Activated CD4-positive, alpha-beta T cell treated with anti-CD3 and anti-CD28 coated beads, Interleukin-2, amount 10 ng/mL, durations not matched to agents 7 days and 5 days (primary cell): ENCODE measurements around the gene VPS35L. TPM values are rescaled to one million over a fixed set of nuclear protein-coding genes. Genes with fewer than 3 reads are reported as not detected.
A peak's percentile ranks its signal among the peaks of the same experiment; 100 is the strongest.

Experiments
- CTCF ChIA-PET: fragments of 350-600 bp; sonication (Branson Sonifier 250); formaldehyde crosslinking; loops from one replicate; lab custom pipeline; 2021; ENCODE audit warnings: antibody characterized with exemption; lab: Charles Lee
- POLR2A ChIA-PET: fragments of 350-600 bp; sonication (Branson Sonifier 250); formaldehyde crosslinking; loops from one replicate; lab custom pipeline; 2021; ENCODE audit warnings: antibody characterized with exemption; lab: Charles Lee
- DNase-seq: peaks from one replicate; pipeline ENCODE4 v3.0.0-alpha.2; 2020
- H3K27ac Mint-ChIP-seq: one replicate; pipeline ENCODE4 v1.8.0; 2021; ENCODE audit warnings: mild to moderate bottlenecking, moderate library complexity, mixed read lengths
- H3K27me3 Mint-ChIP-seq: one replicate; pipeline ENCODE4 v1.8.0; 2021; ENCODE audit warnings: mixed read lengths
- H3K36me3 Mint-ChIP-seq: one replicate; pipeline ENCODE4 v1.8.0; 2021; ENCODE audit warnings: low read depth, mixed read lengths
- H3K4me1 Mint-ChIP-seq: one replicate; pipeline ENCODE4 v1.8.0; 2021; ENCODE audit warnings: mixed read lengths
- H3K4me3 Mint-ChIP-seq: one replicate; pipeline ENCODE4 v1.8.0; 2021; ENCODE audit warnings: mild to moderate bottlenecking, moderate library complexity, mixed read lengths
- H3K9me3 Mint-ChIP-seq: one replicate; pipeline ENCODE4 v1.8.0; 2021; ENCODE audit warnings: mixed read lengths
- total RNA-seq, 2 experiments: library from RNA; stranded (reverse); gene quantifications; one replicate each; pipeline ENCODE4 v1.2.3, GENCODE V29; 2021

Gene VPS35L
- total RNA-seq = 10 to 100 TPM; 59.3 to 59.6 TPM

- Mint-ChIP-seq H3K27me3 (no peaks in the 10 kb centered on the region), H3K4me3 (peak within 1 kb of the TSS; percentile 93), H3K27ac (peak within 1 kb of the TSS; percentile 91), H3K4me1 (peaks cover 25% of the 10 kb centered on the region), H3K36me3 (peaks cover 24% of the 10 kb centered on the region), H3K9me3 (no peaks in the 10 kb centered on the region)
- POLR2A ChIA-PET = interaction anchor here (1.2 kb wide), 1 partner anchor 31 kb away, joined by 6 read pairs; the partner anchor contains the start of gene CCP110
- CTCF ChIA-PET = interaction anchor here (0.7 to 3.2 kb wide), 19 partner anchors 8 to 754 kb away, joined by 3 to 14 read pairs (median 4); partner anchors contain the start of genes ARL6IP1, CCP110 and COQ7
- DNase-seq = peak; percentile 96
Measured at GRCh38 chr16:19555186-19555937, at the start of gene VPS35L. Gene VPS35L (plus strand): TSS chr16:19555703. CDS start chr16:19555730, 27 bp downstream.

GRCh38 chr16:19506965-19507364, 48.5 kb upstream of the VPS35L start:
- Mint-ChIP-seq H3K36me3 (peaks cover 31% of the 10 kb centered on the region), H3K27me3 (no peaks in the 10 kb centered on the region), H3K9me3 (no peaks in the 10 kb centered on the region), H3K4me3 (no peak overlapping the region), H3K4me1 (peaks cover 8% of the 10 kb centered on the region), H3K27ac (no peak overlapping the region)
- CTCF ChIA-PET = no interaction called here
- no peak for DNase-seq
- POLR2A ChIA-PET = no interaction called here

- no peak for DNase-seq
- Mint-ChIP-seq H3K4me1 (peaks cover 8% of the 10 kb centered on the region), H3K36me3 (peaks cover 30% of the 10 kb centered on the region), H3K27ac (no peak overlapping the region), H3K9me3 (no peaks in the 10 kb centered on the region), H3K27me3 (no peaks in the 10 kb centered on the region), H3K4me3 (no peak overlapping the region)
- POLR2A ChIA-PET = no interaction called here
- CTCF ChIA-PET = no interaction called here
Measured at GRCh38 chr16:19507867-19508266, 47.6 kb upstream of the VPS35L start.

- ChIA-PET CTCF (interaction anchor here (0.8 kb wide), 1 partner anchor 9 kb away, joined by 5 read pairs; the partner anchor contains the start of gene GDE1), POLR2A (no interaction called here)
- no peak overlapping the region for H3K27ac Mint-ChIP-seq
- peaks cover 36% of the 10 kb centered on the region for H3K36me3 Mint-ChIP-seq
- H3K27me3 Mint-ChIP-seq = no peaks in the 10 kb centered on the region
- H3K9me3 Mint-ChIP-seq = no peaks in the 10 kb centered on the region
- H3K4me1 Mint-ChIP-seq = peaks cover 12% of the 10 kb centered on the region
- H3K4me3 Mint-ChIP-seq = no peak overlapping the region
- no peak for DNase-seq
Measured at GRCh38 chr16:19512297-19512696, 43.2 kb upstream of the VPS35L start.

GRCh38 chr16:19513377-19514053, 42.0 kb upstream of the VPS35L start:
- peaks cover 39% of the 10 kb centered on the region for H3K36me3 Mint-ChIP-seq

GRCh38 chr16:19515757-19516156, 39.7 kb upstream of the VPS35L start:
- peaks cover 37% of the 10 kb centered on the region for H3K4me1 Mint-ChIP-seq
- POLR2A ChIA-PET = no interaction called here
- CTCF ChIA-PET = interaction anchor here (0.5 to 2.2 kb wide), 3 partner anchors 13 to 26 kb away, joined by 3 to 4 read pairs (median 4); no protein-coding TSS in a partner anchor

More at GRCh38 chr16:19513377-19514053, 42.0 kb upstream of the VPS35L start:
- Mint-ChIP-seq H3K4me1 (peaks cover 21% of the 10 kb centered on the region), H3K27ac (no peak overlapping the region), H3K4me3 (no peak overlapping the region), H3K27me3 (no peaks in the 10 kb centered on the region), H3K9me3 (no peaks in the 10 kb centered on the region)
- no peak for DNase-seq
- CTCF ChIA-PET = interaction anchor here (0.7 kb wide), 1 partner anchor 10 kb away, joined by 3 read pairs; no protein-coding TSS in a partner anchor
- POLR2A ChIA-PET = no interaction called here

GRCh38 chr16:19517424-19518089, 37.9 kb upstream of the VPS35L start:
- no peak for DNase-seq
- Mint-ChIP-seq H3K9me3 (no peaks in the 10 kb centered on the region), H3K27me3 (no peaks in the 10 kb centered on the region), H3K4me1 (peaks cover 50% of the 10 kb centered on the region), H3K4me3 (no peak overlapping the region), H3K27ac (peak overlapping the region; percentile 10), H3K36me3 (peaks cover 37% of the 10 kb centered on the region)
- ChIA-PET POLR2A (no interaction called here), CTCF (interaction anchor here (0.6 to 2.2 kb wide), 3 partner anchors 27 to 385 kb away, joined by 3 to 4 read pairs (median 4); no protein-coding TSS in a partner anchor)

More at GRCh38 chr16:19515757-19516156, 39.7 kb upstream of the VPS35L start:
- Mint-ChIP-seq H3K36me3 (peaks cover 39% of the 10 kb centered on the region), H3K4me3 (no peak overlapping the region), H3K9me3 (no peaks in the 10 kb centered on the region), H3K27me3 (no peaks in the 10 kb centered on the region), H3K27ac (no peak overlapping the region)
- no peak for DNase-seq

- Mint-ChIP-seq H3K27me3 (no peaks in the 10 kb centered on the region), H3K36me3 (peaks cover 28% of the 10 kb centered on the region), H3K4me3 (no peak overlapping the region), H3K27ac (no peak overlapping the region), H3K4me1 (peaks cover 51% of the 10 kb centered on the region), H3K9me3 (no peaks in the 10 kb centered on the region)
- CTCF ChIA-PET = no interaction called here
- no peak for DNase-seq
- POLR2A ChIA-PET = no interaction called here
Measured at GRCh38 chr16:19518388-19518787, 37.1 kb upstream of the VPS35L start.

GRCh38 chr16:19520861-19521331, 34.6 kb upstream of the VPS35L start:
- no peak for DNase-seq
- no peaks in the 10 kb centered on the region for H3K27me3 Mint-ChIP-seq
- peak overlapping the region; percentile 96 for H3K4me3 Mint-ChIP-seq
- ChIA-PET POLR2A (no interaction called here), CTCF (interaction anchor here (0.6 to 1.4 kb wide), 5 partner anchors 9 to 73 kb away, joined by 3 to 5 read pairs (median 3); no protein-coding TSS in a partner anchor)
- H3K36me3 Mint-ChIP-seq = peaks cover 16% of the 10 kb centered on the region
- H3K27ac Mint-ChIP-seq = peak overlapping the region; percentile 92
- peaks cover 56% of the 10 kb centered on the region for H3K4me1 Mint-ChIP-seq
- no peaks in the 10 kb centered on the region for H3K9me3 Mint-ChIP-seq

GRCh38 chr16:19521471-19522396, 33.8 kb upstream of the VPS35L start, which contains the start of gene GDE1:
Gene GDE1 (minus strand): TSS chr16:19522098. CDS start chr16:19521964, 134 bp downstream.
- H3K4me1 Mint-ChIP-seq = peaks cover 59% of the 10 kb centered on the region
- peak; percentile 95 for DNase-seq
- POLR2A ChIA-PET = no interaction called here
- H3K27ac Mint-ChIP-seq = peak within 1 kb of the TSS; percentile 92
- CTCF ChIA-PET = interaction anchor here (0.6 to 1.4 kb wide), 3 partner anchors 9 to 436 kb away, joined by 3 to 5 read pairs (median 3); no protein-coding TSS in a partner anchor
- no peaks in the 10 kb centered on the region for H3K9me3 Mint-ChIP-seq
- no peaks in the 10 kb centered on the region for H3K27me3 Mint-ChIP-seq
- H3K4me3 Mint-ChIP-seq = peak within 1 kb of the TSS; percentile 96
- H3K36me3 Mint-ChIP-seq = peaks cover 12% of the 10 kb centered on the region

GRCh38 chr16:19522397-19522732, 33.1 kb upstream of the VPS35L start:
- ChIA-PET POLR2A (no interaction called here), CTCF (interaction anchor here (1.4 kb wide), 1 partner anchor 71 kb away, joined by 3 read pairs; no protein-coding TSS in a partner anchor)
- DNase-seq = no peak
- H3K27ac Mint-ChIP-seq = peak overlapping the region; percentile 92
- peaks cover 56% of the 10 kb centered on the region for H3K4me1 Mint-ChIP-seq
- H3K36me3 Mint-ChIP-seq = peaks cover 6% of the 10 kb centered on the region
- peak overlapping the region; percentile 96 for H3K4me3 Mint-ChIP-seq
- H3K9me3 Mint-ChIP-seq = no peaks in the 10 kb centered on the region
- no peaks in the 10 kb centered on the region for H3K27me3 Mint-ChIP-seq
